GM18498 (cell line): ENCODE data around the gene TMCO2.
"Not testable (repeated sequence)": the region's sequence is repeated elsewhere in the genome, so short reads cannot be mapped to it uniquely, and the experiment has no call there.

Experiments
- ATAC-seq: cut with Tn5 transposase; IDR thresholded peaks from one replicate; pipeline ENCODE4 v1.9.1; 2021; ENCODE audit warnings: mild to moderate bottlenecking, moderate library complexity; ENCODE audit not compliant: unreplicated experiment

Gene TMCO2

GRCh38 chr1:40247655-40248054 is at the start of gene TMCO2:
Gene TMCO2 (plus strand): TSS chr1:40247937. CDS start chr1:40247994, 57 bp downstream.
- no peak for ATAC-seq

GRCh38 chr1:40199126-40199525 is 48.6 kb upstream of the TMCO2 start:
- ATAC-seq: no peak

GRCh38 chr1:40204856-40205255 is 42.9 kb upstream of the TMCO2 start:
- no peak for ATAC-seq

GRCh38 chr1:40210511-40211204 is 37.1 kb upstream of the TMCO2 start:
- ATAC-seq: no peak

- ATAC-seq: no peak
Measured at GRCh38 chr1:40218333-40218732, 29.4 kb upstream of the TMCO2 start.

GRCh38 chr1:40221471-40221905 is 26.2 kb upstream of the TMCO2 start:
- not testable (repeated sequence) for ATAC-seq

- no peak for ATAC-seq
Measured at GRCh38 chr1:40221977-40222772, 25.6 kb upstream of the TMCO2 start.

GRCh38 chr1:40224040-40224439 is 23.7 kb upstream of the TMCO2 start:
- no peak for ATAC-seq

- no peak for ATAC-seq
Measured at GRCh38 chr1:40226192-40226591, 21.5 kb upstream of the TMCO2 start.

GRCh38 chr1:40232444-40232843 is 15.3 kb upstream of the TMCO2 start:
- ATAC-seq: peak; percentile 85

- no peak for ATAC-seq
Measured at GRCh38 chr1:40239626-40240025, 8.1 kb upstream of the TMCO2 start.

- ATAC-seq: no peak
Measured at GRCh38 chr1:40240390-40240789, 7.3 kb upstream of the TMCO2 start.

GRCh38 chr1:40241362-40241761 is 6.4 kb upstream of the TMCO2 start:
- ATAC-seq: peak; percentile 15

- ATAC-seq: no peak
Measured at GRCh38 chr1:40243351-40243750, 4.4 kb upstream of the TMCO2 start.

GRCh38 chr1:40244138-40244744 is 3.5 kb upstream of the TMCO2 start:
- no peak for ATAC-seq

GRCh38 chr1:40245686-40246085 is 2.1 kb upstream of the TMCO2 start:
- ATAC-seq: no peak

- no peak for ATAC-seq
Measured at GRCh38 chr1:40248412-40248811, 675 bp downstream of the TMCO2 start.

GRCh38 chr1:40251456-40251855 is 3.7 kb downstream of the TMCO2 start:
- no peak for ATAC-seq

GRCh38 chr1:40252601-40253000 is 4.9 kb downstream of the TMCO2 start:
- no peak for ATAC-seq

- no peak for ATAC-seq
Measured at GRCh38 chr1:40255231-40255630, 7.5 kb downstream of the TMCO2 start.

- ATAC-seq: no peak
Measured at GRCh38 chr1:40256401-40257084, 8.8 kb downstream of the TMCO2 start.
